B cell (primary cell): ENCODE data around the gene MEIS2. TPM values are rescaled to one million over a fixed set of nuclear protein-coding genes. Genes with fewer than 3 reads are reported as not detected.

Experiments
- ATAC-seq: fragments of 200-7000 bp; cut with Tn5 transposase; one replicate; pipeline ENCODE4 v1.10.0; 2021; ENCODE audit warnings: low read depth, mild to moderate bottlenecking, moderate number of reproducible peaks, moderate library complexity
- CTCF ChIA-PET: fragments of 350-600 bp; sonication (Branson Sonifier 250); formaldehyde crosslinking; loops from one replicate; lab custom pipeline; 2021; ENCODE audit warnings: antibody characterized with exemption, inconsistent platforms; lab: Charles Lee
- POLR2A ChIA-PET: fragments of 350-600 bp; sonication (Branson Sonifier 250); formaldehyde crosslinking; loops from one replicate; lab custom pipeline; 2021; ENCODE audit warnings: antibody characterized with exemption; lab: Charles Lee
- DNase-seq: peaks from one replicate; pipeline ENCODE4 v3.0.0; 2013
- H2AFZ ChIP-seq: 2 replicates; pipeline ENCODE4 v1.6.1; 2012; ENCODE audit warnings: mild to moderate bottlenecking, low read depth, low read length; ENCODE audit not compliant: insufficient read depth, poor library complexity, severe bottlenecking
- H3K27ac ChIP-seq, 2 donors: 1 replicate in 1 of 2; 2 replicates in 1 of 2; pipeline ENCODE4 v1.5.1; 2012 to 2013; ENCODE audit warnings: low read length in 2 of 2, mild to moderate bottlenecking in 2 of 2, moderate library complexity in 1 of 2
- H3K27me3 ChIP-seq, 4 experiments: fragments of 200-600 bp in 1 of 4; sonication (generic) in 1 of 4; replicated peaks in 1 of 4; 1 replicate in 2 of 4; 2 replicates in 2 of 4; pipeline versions ENCODE4 v1.6.1 to v1.7.0; 2013 to 2016; ENCODE audit warnings: low read length in 3 of 4, mild to moderate bottlenecking in 2 of 4, mixed read lengths in 1 of 4, moderate library complexity in 1 of 4; ENCODE audit not compliant: insufficient read depth in 4 of 4, control insufficient read depth in 3 of 4; ENCODE audit errors: control extremely low read depth in 1 of 4
- H3K36me3 ChIP-seq, 2 experiments: replicated peaks in 1 of 2; 1 replicate in 1 of 2; 2 replicates in 1 of 2; pipeline versions ENCODE4 v1.6.1 to v1.7.1; 2013; ENCODE audit warnings: low read length in 1 of 2; ENCODE audit not compliant: insufficient read depth in 2 of 2, control insufficient read depth in 1 of 2; ENCODE audit errors: control extremely low read depth in 1 of 2, extremely low read depth in 1 of 2
- H3K4me1 ChIP-seq, 2 donors: fragments of 200-600 bp in 1 of 2; sonication (generic) in 1 of 2; 1 replicate in 1 of 2; 2 replicates in 1 of 2; pipeline versions ENCODE4 v1.5.1 to v1.6.1; 2013 to 2017; ENCODE audit warnings: low read length in 2 of 2; ENCODE audit not compliant: control insufficient read depth in 2 of 2, insufficient read depth in 2 of 2
- H3K4me2 ChIP-seq: replicated peaks from 2 replicates; pipeline ENCODE3; 2012; ENCODE audit warnings: mild to moderate bottlenecking, low read depth, low read length; ENCODE audit not compliant: poor library complexity, severe bottlenecking
- H3K4me3 ChIP-seq, 5 experiments: fragments of 200-600 bp in 1 of 5; sonication (generic) in 1 of 5; 1 replicate in 3 of 5; 2 replicates in 2 of 5; pipeline versions ENCODE4 v1.5.1 to v1.7.0; 2011 to 2016; ENCODE audit warnings: low read length in 4 of 5, mild to moderate bottlenecking in 4 of 5, low read depth in 2 of 5, control low read depth in 1 of 5, moderate library complexity in 1 of 5; ENCODE audit not compliant: insufficient read depth in 1 of 5; ENCODE audit errors: control extremely low read depth in 1 of 5, extremely low read depth in 1 of 5
- H3K79me2 ChIP-seq: fragments of 200-600 bp; sonication (generic); one replicate; pipeline ENCODE4 v1.6.0; 2016; ENCODE audit warnings: low read length; ENCODE audit not compliant: control insufficient read depth, insufficient read depth
- H3K9ac ChIP-seq: fragments of 200-600 bp; sonication (generic); 2 replicates; pipeline ENCODE4 v1.6.1; 2017; ENCODE audit warnings: mild to moderate bottlenecking, low read length, moderate library complexity
- H3K9me3 ChIP-seq, 3 donors: one replicate each; pipeline versions ENCODE4 v1.6.1 to v1.7.1; 2013; ENCODE audit warnings: low read length in 2 of 3; ENCODE audit not compliant: control insufficient read depth in 2 of 3, insufficient read depth in 1 of 3; ENCODE audit errors: control extremely low read depth in 1 of 3
- H4K20me1 ChIP-seq: 2 replicates; pipeline ENCODE4 v1.6.0; 2012; ENCODE audit warnings: mild to moderate bottlenecking, low read length; ENCODE audit not compliant: insufficient read depth, control insufficient read depth, poor library complexity, severe bottlenecking
- H3K27ac Mint-ChIP-seq: one replicate; pipeline ENCODE4 v1.8.0; 2021; ENCODE audit warnings: mixed read lengths
- H3K27me3 Mint-ChIP-seq: one replicate; pipeline ENCODE4 v1.8.0; 2021; ENCODE audit warnings: mixed read lengths
- H3K4me1 Mint-ChIP-seq: one replicate; pipeline ENCODE4 v1.8.0; 2021; ENCODE audit warnings: mixed read lengths
- H3K4me3 Mint-ChIP-seq: one replicate; pipeline ENCODE4 v1.8.0; 2021; ENCODE audit warnings: mixed read lengths
- H3K9me3 Mint-ChIP-seq: one replicate; pipeline ENCODE4 v1.8.0; 2022; ENCODE audit warnings: mixed read lengths; ENCODE audit not compliant: insufficient read depth
- EZH2 ChIP-seq: IDR thresholded peaks from 2 replicates; pipeline ENCODE4 v1.6.1; 2012; ENCODE audit warnings: borderline replicate concordance, low read depth, mild to moderate bottlenecking, moderate library complexity, low read length; ENCODE audit not compliant: insufficient read depth, poor library complexity, severe bottlenecking
- WGBS: methylation state at CpG from one replicate; pipeline ENCODE4 v1.1.5; 2013; ENCODE audit warnings: missing lambda C conversion rate; ENCODE audit not compliant: insufficient coverage; 5-methylcytosine and 5-hydroxymethylcytosine counted together
- intact Hi-C: fragments of 100-400 bp; cut with micrococcal nuclease; formaldehyde crosslinking; loops from one replicate; pipeline ENCODE4 v1.10.0; 2022
- polyA plus RNA-seq: library from polyadenylated mRNA; depleted of rRNA; stranded (reverse); fragments of >200 nt; gene quantifications from 2 replicates; pipeline ENCODE4 v1.2.3, GENCODE V29; 2012
- total RNA-seq, 2 donors: library from RNA; stranded (reverse); fragments of 120-200 nt in 1 of 2; gene quantifications; 1 replicate in 1 of 2; 2 replicates in 1 of 2; pipeline versions ENCODE4 v1.2.3 to v1.2.4, GENCODE V29; 2013 to 2022
- TF ChIP-seq, protein P1 (sequence below): fragments of 200-600 bp; IDR thresholded peaks from one replicate; pipeline ENCODE4 v1.8.0; 2022; ENCODE audit warnings: antibody characterized with exemption, mild to moderate bottlenecking

MEIS2 gene
- total and polyA plus RNA-seq, 2 donors (not counting 1 experiment from before 2014, with no cell fraction given): 0.22 TPM; not detected in 1

DNA sequence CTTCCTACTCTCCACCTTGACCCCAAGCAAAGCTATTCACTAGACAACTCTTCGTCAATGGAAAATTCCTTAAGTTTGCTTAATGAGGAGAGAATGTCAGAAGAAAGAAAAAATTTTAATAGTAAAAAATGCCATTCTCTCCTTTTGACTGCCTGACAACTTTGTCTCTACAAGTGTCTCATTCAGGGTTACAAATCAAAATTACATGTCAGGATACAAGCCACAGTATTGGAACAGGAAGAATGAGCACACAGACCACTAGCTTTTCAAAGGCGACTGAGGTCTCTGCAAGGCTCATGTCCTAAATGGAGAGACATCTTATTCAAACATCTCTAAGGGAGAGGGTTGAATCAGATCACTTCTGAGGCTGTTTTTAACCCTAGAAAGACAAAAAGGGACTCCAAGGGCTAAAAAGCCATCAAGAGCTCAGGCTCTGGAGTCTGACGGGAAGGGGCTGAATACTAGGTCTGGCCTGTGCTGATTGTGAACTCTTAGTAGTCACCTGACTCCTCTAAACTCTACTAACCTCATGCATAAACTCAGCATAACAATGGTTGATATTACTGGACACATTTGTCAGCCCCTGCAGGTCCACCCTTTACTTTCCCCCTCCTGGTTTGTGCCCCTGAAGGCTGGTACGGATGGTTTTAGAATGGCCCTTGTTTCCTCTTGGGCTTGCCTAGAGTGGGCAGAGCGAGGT lies 12.8 kb upstream of the MEIS2 start:
- ChIA-PET CTCF (no interaction called here), POLR2A (no interaction called here)
- no peak overlapping the region for H3K27ac Mint-ChIP-seq
- peaks cover 2 to 19% (median 4%) of the 10 kb centered on the region in 3 donors for H3K9me3 ChIP-seq
- 93% methylated on average over 3 of the region's 5 CpGs for WGBS
- H3K27ac ChIP-seq: no peak overlapping the region
- H3K4me3 Mint-ChIP-seq: no peak overlapping the region
- H3K4me1 Mint-ChIP-seq: peaks cover 16% of the 10 kb centered on the region
- peaks cover 11 to 17% of the 10 kb centered on the region in 2 donors for H3K4me1 ChIP-seq
- intact Hi-C loops: no loop called here
- H3K4me3 ChIP-seq: no peak overlapping the region
- no peaks in the 10 kb centered on the region for H3K36me3 ChIP-seq
- H3K9ac ChIP-seq: no peak overlapping the region
- H3K79me2 ChIP-seq: no peaks in the 10 kb centered on the region
- H3K27me3 Mint-ChIP-seq: peaks cover 71% of the 10 kb centered on the region
- TF ChIP-seq, protein P1, sequence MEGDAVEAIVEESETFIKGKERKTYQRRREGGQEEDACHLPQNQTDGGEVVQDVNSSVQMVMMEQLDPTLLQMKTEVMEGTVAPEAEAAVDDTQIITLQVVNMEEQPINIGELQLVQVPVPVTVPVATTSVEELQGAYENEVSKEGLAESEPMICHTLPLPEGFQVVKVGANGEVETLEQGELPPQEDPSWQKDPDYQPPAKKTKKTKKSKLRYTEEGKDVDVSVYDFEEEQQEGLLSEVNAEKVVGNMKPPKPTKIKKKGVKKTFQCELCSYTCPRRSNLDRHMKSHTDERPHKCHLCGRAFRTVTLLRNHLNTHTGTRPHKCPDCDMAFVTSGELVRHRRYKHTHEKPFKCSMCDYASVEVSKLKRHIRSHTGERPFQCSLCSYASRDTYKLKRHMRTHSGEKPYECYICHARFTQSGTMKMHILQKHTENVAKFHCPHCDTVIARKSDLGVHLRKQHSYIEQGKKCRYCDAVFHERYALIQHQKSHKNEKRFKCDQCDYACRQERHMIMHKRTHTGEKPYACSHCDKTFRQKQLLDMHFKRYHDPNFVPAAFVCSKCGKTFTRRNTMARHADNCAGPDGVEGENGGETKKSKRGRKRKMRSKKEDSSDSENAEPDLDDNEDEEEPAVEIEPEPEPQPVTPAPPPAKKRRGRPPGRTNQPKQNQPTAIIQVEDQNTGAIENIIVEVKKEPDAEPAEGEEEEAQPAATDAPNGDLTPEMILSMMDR: no peak
- TF ChIP-seq EZH2: no peak
- no peak overlapping the region for H2AFZ ChIP-seq
- H3K27me3 ChIP-seq: peaks cover 0 to 55% (median 50%) of the 10 kb centered on the region in 4 experiments
- no peak for ATAC-seq
- peaks cover 3% of the 10 kb centered on the region for H3K9me3 Mint-ChIP-seq
- H4K20me1 ChIP-seq: no peaks in the 10 kb centered on the region
- no peak for DNase-seq
- H3K4me2 ChIP-seq: no peak overlapping the region

DNA sequence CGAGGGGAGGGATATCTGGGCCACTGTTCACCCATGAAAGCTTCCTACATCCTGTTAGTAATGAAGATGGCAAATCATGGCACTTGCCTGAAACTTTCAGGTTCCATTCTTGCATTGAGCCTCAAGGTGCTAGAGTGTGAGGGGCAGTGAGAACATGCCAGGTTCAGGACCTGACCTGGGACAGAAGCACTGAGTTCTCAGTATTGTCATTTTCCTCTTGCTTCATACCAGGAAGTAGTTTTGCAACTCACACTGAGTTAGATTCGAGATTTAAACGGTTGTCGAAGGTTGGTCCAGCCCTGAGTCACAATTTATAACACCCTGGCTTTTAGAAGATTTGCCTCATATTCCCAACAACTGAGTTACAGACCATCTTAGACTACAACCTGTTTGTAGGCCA lies 11.8 kb upstream of the MEIS2 start:
- Histone ChIP-seq H4K20me1 (no peaks in the 10 kb centered on the region), H3K36me3 (no peaks in the 10 kb centered on the region), H3K9ac (no peak overlapping the region), H3K79me2 (no peaks in the 10 kb centered on the region), H2AFZ (no peak overlapping the region), H3K27ac (no peak overlapping the region), H3K4me3 (no peak overlapping the region), H3K4me2 (no peak overlapping the region), H3K9me3 (peaks cover 2 to 19% (median 4%) of the 10 kb centered on the region in 3 donors), H3K27me3 (peaks cover 0 to 63% (median 59%) of the 10 kb centered on the region in 4 experiments), H3K4me1 (peaks cover 11 to 23% of the 10 kb centered on the region in 2 donors)
- H3K9me3 Mint-ChIP-seq: peaks cover 3% of the 10 kb centered on the region
- no CpG with 5 or more reads among the region's 4 CpGs for WGBS
- H3K27ac Mint-ChIP-seq: no peak overlapping the region
- ChIA-PET POLR2A (no interaction called here), CTCF (no interaction called here)
- no peak overlapping the region for H3K4me3 Mint-ChIP-seq
- H3K4me1 Mint-ChIP-seq: peaks cover 16% of the 10 kb centered on the region
- peaks cover 80% of the 10 kb centered on the region for H3K27me3 Mint-ChIP-seq
- intact Hi-C loops: no loop called here
- DNase-seq (no peak), ATAC-seq (no peak)
- TF ChIP-seq, protein P1: no peak
- TF ChIP-seq EZH2: no peak
